ENCODE data around the gene BIN2. TPM values are rescaled to one million over a fixed set of nuclear protein-coding genes. Genes with fewer than 3 reads are reported as not detected.

BIN2 gene
- total RNA-seq, 2 donors from 2014 or later: not detected

GRCh38 chr12:51323317-51323960, 535 bp downstream of the BIN2 start:
- Histone ChIP-seq H3K36me3 (ENCODE audit: control insufficient read depth, insufficient read depth, low read length) (no peaks in the 10 kb centered on the region), H3K27me3 (ENCODE audit: control insufficient read depth, insufficient read depth, low read length, poor library complexity, severe bottlenecking) (no peaks in the 10 kb centered on the region), H3K27ac (ENCODE audit: low read depth, low read length) (no peak overlapping the region), H3K9ac (ENCODE audit: extremely low read depth, low read length, poor library complexity, severe bottlenecking) (no peak overlapping the region), H3K4me1 (ENCODE audit: control insufficient read depth, insufficient read depth, low read length) (peaks cover 24% of the 10 kb centered on the region), H3K4me3 (ENCODE audit: low read length) (no peak overlapping the region), H3K9me3 (ENCODE audit: control insufficient read depth, low read length) (no peaks in the 10 kb centered on the region)
- Mint-ChIP-seq H3K27me3 (ENCODE audit: insufficient read depth) (no peaks in the 10 kb centered on the region), H3K4me3 (no peak overlapping the region), H3K4me1 (peaks cover 52% of the 10 kb centered on the region), H3K36me3 (ENCODE audit: low read depth) (no peaks in the 10 kb centered on the region), H3K9me3 (no peaks in the 10 kb centered on the region), H3K27ac (no peak overlapping the region)
- 93 to 94% methylated on average over 12 to 15 of the region's 15 CpGs for WGBS, 2 experiments (ENCODE audit: insufficient coverage in 1 of 2, insufficient read length in 1 of 2)
- no peak for DNase-seq
- TF ChIP-seq CTCF (conservative IDR thresholded peaks at IDR 0.05): no peak

- H3K27ac Mint-ChIP-seq: peak overlapping the region; percentile 75
- Histone ChIP-seq H3K36me3 (ENCODE audit: control insufficient read depth, insufficient read depth, low read length) (no peaks in the 10 kb centered on the region), H3K27ac (ENCODE audit: low read depth, low read length) (no peak overlapping the region), H3K4me3 (ENCODE audit: low read length) (no peak overlapping the region), H3K9ac (ENCODE audit: extremely low read depth, low read length, poor library complexity, severe bottlenecking) (no peak overlapping the region), H3K27me3 (ENCODE audit: control insufficient read depth, insufficient read depth, low read length, poor library complexity, severe bottlenecking) (no peaks in the 10 kb centered on the region), H3K9me3 (ENCODE audit: control insufficient read depth, low read length) (no peaks in the 10 kb centered on the region), H3K4me1 (ENCODE audit: control insufficient read depth, insufficient read depth, low read length) (peaks cover 24% of the 10 kb centered on the region)
- H3K4me3 Mint-ChIP-seq: no peak overlapping the region
- no peaks in the 10 kb centered on the region for H3K27me3 Mint-ChIP-seq (ENCODE audit: insufficient read depth)
- 83 to 100% methylated on average over 2 to 5 of the region's 5 CpGs for WGBS, 2 experiments (ENCODE audit: insufficient coverage in 1 of 2, insufficient read length in 1 of 2)
- H3K36me3 Mint-ChIP-seq (ENCODE audit: low read depth): peaks cover 2% of the 10 kb centered on the region
- no peak for TF ChIP-seq CTCF (conservative IDR thresholded peaks at IDR 0.05)
- DNase-seq: no peak
- H3K4me1 Mint-ChIP-seq: peaks cover 56% of the 10 kb centered on the region
- H3K9me3 Mint-ChIP-seq: peaks cover 3% of the 10 kb centered on the region
These were observed 1.5 kb downstream of the BIN2 start for GRCh38 chr12:51322452-51322851.

GRCh38 chr12:51321882-51322281, 2.1 kb downstream of the BIN2 start:
- no peak for TF ChIP-seq CTCF (conservative IDR thresholded peaks at IDR 0.05)
- H3K9ac ChIP-seq (ENCODE audit: extremely low read depth, low read length, poor library complexity, severe bottlenecking): no peak overlapping the region
- H3K4me1 Mint-ChIP-seq: peaks cover 53% of the 10 kb centered on the region
- 89 to 93% methylated on average over 3 of the region's 3 CpGs for WGBS, 2 experiments (ENCODE audit: insufficient coverage in 1 of 2, insufficient read length in 1 of 2)
- peak overlapping the region; percentile 96 for H3K27ac Mint-ChIP-seq
- H3K4me1 ChIP-seq (ENCODE audit: control insufficient read depth, insufficient read depth, low read length): peaks cover 24% of the 10 kb centered on the region
- no peaks in the 10 kb centered on the region for H3K9me3 ChIP-seq (ENCODE audit: control insufficient read depth, low read length)
- peaks cover 2% of the 10 kb centered on the region for H3K36me3 Mint-ChIP-seq (ENCODE audit: low read depth)
- no peaks in the 10 kb centered on the region for H3K27me3 Mint-ChIP-seq (ENCODE audit: insufficient read depth)
- no peak overlapping the region for H3K4me3 ChIP-seq (ENCODE audit: low read length)
- H3K4me3 Mint-ChIP-seq: no peak overlapping the region
- no peaks in the 10 kb centered on the region for H3K27me3 ChIP-seq (ENCODE audit: control insufficient read depth, insufficient read depth, low read length, poor library complexity, severe bottlenecking)
- DNase-seq: no peak
- H3K36me3 ChIP-seq (ENCODE audit: control insufficient read depth, insufficient read depth, low read length): no peaks in the 10 kb centered on the region
- H3K27ac ChIP-seq (ENCODE audit: low read depth, low read length): no peak overlapping the region
- H3K9me3 Mint-ChIP-seq: peaks cover 5% of the 10 kb centered on the region

Measured in endodermal cell (in vitro differentiated cells).